HepG2 (cell line): ENCODE results near the gene FRMD8. TPM values are rescaled to one million over a fixed set of nuclear protein-coding genes. Genes with fewer than 3 reads are reported as not detected.

Experiments used
- ATAC-seq: fragments of 200-7000 bp; cut with Tn5 transposase; 3 replicates; pipeline ENCODE4 v1.9.1; 2020; ENCODE audit warnings: mild to moderate bottlenecking, moderate library complexity
- BruUV-seq: library from RNA; stranded (reverse); fragments of 400-500 nt; replicated peaks from 2 replicates; lab custom pipeline; 2021; lab: Mats Ljungman, UMichigan
- CTCF ChIA-PET: fragments of 300-600 bp; formaldehyde crosslinking; extraction: SDS; loops from one replicate; lab custom pipeline; 2021; ENCODE audit warnings: low total read pairs, inconsistent platforms, low intra/inter-chr PET ratio; lab: Yijun Ruan, JAX
- POLR2A ChIA-PET: fragments of 350-600 bp; sonication (Branson Sonifier 250); formaldehyde crosslinking; loops from one replicate; lab custom pipeline; 2020; ENCODE audit warnings: antibody characterized with exemption, inconsistent platforms; lab: Yijun Ruan, JAX
- DNase-seq: peaks from one replicate; pipeline ENCODE4 v3.0.0-alpha.2; 2015; ENCODE audit warnings: low spot score
- FAIRE-seq: peaks from 3 replicates; lab custom pipeline; 2011; peaks lifted over from hg19 to GRCh38; lab: Jason Lieb, UNC
- H2AFZ ChIP-seq: one replicate; pipeline ENCODE4 v1.6.1; 2011; ENCODE audit warnings: low read length, inconsistent platforms
- H3K27ac ChIP-seq: fragments of 300-600 bp; 3 replicates; pipeline ENCODE4 v1.8.0; 2011; ENCODE audit warnings: mixed run types, mild to moderate bottlenecking, mixed read lengths, low read length, inconsistent platforms; ENCODE audit not compliant: insufficient read depth; ENCODE audit errors: extremely low read length
- H3K27me3 ChIP-seq, 2 experiments: fragments of 200-600 bp in 1 of 2; 2 replicates in 1 of 2; 3 replicates in 1 of 2; pipeline versions ENCODE4 v1.6.0 to v1.8.0; 2011; ENCODE audit warnings: low read length in 2 of 2, mild to moderate bottlenecking in 2 of 2, moderate library complexity in 2 of 2, inconsistent platforms in 1 of 2; ENCODE audit not compliant: insufficient read depth in 2 of 2, control insufficient read depth in 1 of 2
- H3K36me3 ChIP-seq, 2 experiments: fragments of 200-600 bp in 1 of 2; replicated peaks in 1 of 2; 2 replicates in 1 of 2; 3 replicates in 1 of 2; pipeline versions ENCODE4 v1.5.1 to v1.8.0; 2011; ENCODE audit warnings: low read length in 2 of 2, inconsistent platforms in 1 of 2; ENCODE audit not compliant: insufficient read depth in 2 of 2, control insufficient read depth in 1 of 2
- H3K4me1 ChIP-seq: 2 replicates; pipeline ENCODE4 v1.5.1; 2012; ENCODE audit warnings: low read length, inconsistent platforms; ENCODE audit not compliant: insufficient read depth
- H3K4me2 ChIP-seq: 2 replicates; pipeline ENCODE4 v1.6.0; 2011; ENCODE audit warnings: low read depth, low read length, inconsistent platforms
- H3K4me3 ChIP-seq, 3 experiments: fragments of 200-600 bp in 1 of 3; sonication (generic), shearing (Covaris generic) in 1 of 3; replicated peaks in 1 of 3; 2 replicates each; pipeline ENCODE4 v1.5.1; 2011 to 2016; ENCODE audit warnings: low read length in 3 of 3, inconsistent platforms in 2 of 3, low read depth in 2 of 3, mild to moderate bottlenecking in 2 of 3, control low read depth in 1 of 3, mixed read lengths in 1 of 3; ENCODE audit not compliant: insufficient read depth in 1 of 3
- H3K79me2 ChIP-seq: one replicate; pipeline ENCODE4 v1.6.1; 2011; ENCODE audit warnings: low read length, inconsistent platforms; ENCODE audit not compliant: insufficient read depth
- H3K9ac ChIP-seq: 2 replicates; pipeline ENCODE4 v1.6.0; 2011; ENCODE audit warnings: mild to moderate bottlenecking, low read depth, low read length, inconsistent platforms; ENCODE audit not compliant: insufficient read depth
- H3K9me3 ChIP-seq: 2 replicates; pipeline ENCODE4 v1.5.1; 2012; ENCODE audit warnings: mild to moderate bottlenecking, low read length
- H4K20me1 ChIP-seq: 2 replicates; pipeline ENCODE4 v1.6.0; 2011; ENCODE audit warnings: inconsistent platforms, mild to moderate bottlenecking, low read length, moderate library complexity; ENCODE audit not compliant: insufficient read depth
- ISL2 ChIP-seq: sonication (generic); formaldehyde crosslinking; IDR thresholded peaks from 2 replicates; pipeline ENCODE4 v1.5.0; 2020; ENCODE audit warnings: missing genetic modification reagents
- RXRA ChIP-seq: sonication (generic); formaldehyde crosslinking; IDR thresholded peaks from 2 replicates; pipeline ENCODE4 v1.5.1; 2020; ENCODE audit warnings: missing genetic modification reagents
- SATB2 ChIP-seq: sonication (generic); formaldehyde crosslinking; IDR thresholded peaks from 2 replicates; pipeline ENCODE4 v1.5.0; 2020; ENCODE audit warnings: missing genetic modification reagents
- ZFP37 ChIP-seq: sonication (generic); formaldehyde crosslinking; IDR thresholded peaks from 2 replicates; pipeline ENCODE4 v1.4.0; 2020; ENCODE audit warnings: missing genetic modification reagents, borderline replicate concordance
- ZNF773 ChIP-seq: sonication (generic); formaldehyde crosslinking; IDR thresholded peaks from 2 replicates; pipeline ENCODE4 v1.4.0; 2020; ENCODE audit warnings: missing genetic modification reagents, borderline replicate concordance
- WGBS: methylation state at CpG from one replicate; pipeline ENCODE4 v1.1.6; 2017; ENCODE audit warnings: low lambda C conversion rate; 5-methylcytosine and 5-hydroxymethylcytosine counted together
- in situ Hi-C: cut with HindIII; loops from 2 replicates; pipeline ENCODE4 v1.10.0; 2017; ENCODE audit warnings: low pct_unique_long_range_greater_than_20kb; ENCODE audit not compliant: extremely low pct_ligation_motif_present
- intact Hi-C: fragments of 100-400 bp; cut with micrococcal nuclease; formaldehyde crosslinking; loops from one replicate; pipeline ENCODE4 v1.10.0; 2022; ENCODE audit not compliant: unreplicated experiment
- polyA plus RNA-seq, 8 experiments: library from polyadenylated mRNA; depleted of rRNA in 3 of 8; stranded (reverse) in 7 of 8; unstranded in 1 of 8; fragments of >200 nt; fragmentation: Illumina TruSeq in 4 of 8; extraction: Trizol in 4 of 8; gene quantifications; 2 replicates each; pipeline versions ENCODE4 v1.2.1 to v1.2.3, GENCODE V29; 2011 to 2016; ENCODE audit warnings: low read depth in 4 of 8, missing spikeins in 1 of 8, mixed read lengths in 1 of 8; ENCODE audit not compliant: insufficient read depth in 1 of 8
- total RNA-seq, 5 experiments: library from RNA; depleted of rRNA; stranded (reverse); fragments of >200 nt; fragmentation: Illumina TruSeq; extraction: Trizol; gene quantifications; 2 replicates each; pipeline ENCODE4 v1.2.3, GENCODE V29; 2016; ENCODE audit warnings: low read depth in 1 of 5

The FRMD8 gene
- total and polyA plus RNA-seq, 2 of the 13 experiments (the other 11 are each of a cell fraction or from before 2014, with no cell fraction given): 5.8 to 20.6 TPM

- no peaks in the 10 kb centered on the region for H3K27me3 ChIP-seq
- H2AFZ ChIP-seq: no peak overlapping the region
- TF ChIP-seq ZNF773 (no peak), SATB2 (CRISPR knock-in tag) (no peak), ZFP37 (CRISPR knock-in tag) (no peak)
- H3K9me3 ChIP-seq: no peaks in the 10 kb centered on the region
- 97% methylated on average over 13 of the region's 13 CpGs for WGBS
- H3K4me2 ChIP-seq: no peak overlapping the region
- DNase-seq: no peak
- no TSS peak for BruUV-seq
- ChIA-PET CTCF (no interaction called here), POLR2A (interaction anchor here (1.2 to 7.6 kb wide), 2 partner anchors 13 to 17 kb away, joined by 3 to 98 read pairs; no protein-coding TSS in a partner anchor)
- no peak overlapping the region for H3K27ac ChIP-seq
- no peak overlapping the region for H3K9ac ChIP-seq
- in situ Hi-C loops: no loop called here
- intact Hi-C loops: no loop called here
- no peaks in the 10 kb centered on the region for H3K79me2 ChIP-seq
- H4K20me1 ChIP-seq: no peaks in the 10 kb centered on the region
- H3K4me1 ChIP-seq: peaks cover 19% of the 10 kb centered on the region
- no peak for ATAC-seq
- H3K4me3 ChIP-seq: no peak overlapping the region
- peaks cover 8 to 21% of the 10 kb centered on the region in 2 experiments; a peak in 4 of 5 replicates for H3K36me3 ChIP-seq
- FAIRE-seq: no peak
Measured at GRCh38 chr11:65404210-65404609, 17.8 kb downstream of the FRMD8 start.

GRCh38 chr11:65404638-65405339, 18.4 kb downstream of the FRMD8 start:
- TF ChIP-seq RXRA (CRISPR knock-in tag): 0 out of 2 replicates have a peak, but pooled peaks have one; percentile 12
- TF ChIP-seq ISL2 (CRISPR knock-in tag): no peak
- Histone ChIP-seq H3K4me3 (no peak overlapping the region), H4K20me1 (no peaks in the 10 kb centered on the region), H3K27me3 (no peaks in the 10 kb centered on the region), H3K79me2 (no peaks in the 10 kb centered on the region), H2AFZ (no peak overlapping the region), H3K9ac (no peak overlapping the region), H3K27ac (no peak overlapping the region), H3K4me2 (no peak overlapping the region), H3K9me3 (no peaks in the 10 kb centered on the region), H3K4me1 (peaks cover 19% of the 10 kb centered on the region), H3K36me3 (peaks cover 6 to 26% of the 10 kb centered on the region in 2 experiments; a peak in 4 of 5 replicates)
- ATAC-seq: no peak
- FAIRE-seq: no peak
- ChIA-PET CTCF (no interaction called here), POLR2A (interaction anchor here (1.2 to 7.6 kb wide), 2 partner anchors 13 to 17 kb away, joined by 3 to 98 read pairs; no protein-coding TSS in a partner anchor)
- intact Hi-C loops (no loop called here), in situ Hi-C loops (no loop called here)
- no TSS peak for BruUV-seq
- WGBS: 96% methylated on average over 11 of the region's 24 CpGs
- DNase-seq: no peak
